Uterus (tissue), 4 donors: ENCODE measurements around the gene CENPQ. TPM values are rescaled to one million over a fixed set of nuclear protein-coding genes. Genes with fewer than 3 reads are reported as not detected.

Experiments
- DNase-seq, 2 donors: peaks; one replicate each; pipeline ENCODE4 v3.0.0-alpha.2; 2019 to 2020
- H3K27ac ChIP-seq, 2 donors: fragments of 200-600 bp; sonication (generic); 1 replicate in 1 of 2; 2 replicates in 1 of 2; pipeline ENCODE4 v1.5.1; 2016 to 2018
- H3K27me3 ChIP-seq, 2 donors: fragments of 200-600 bp; sonication (generic); one replicate each; pipeline ENCODE4 v1.5.1; 2018 to 2019; ENCODE audit warnings: control low read depth in 1 of 2
- H3K36me3 ChIP-seq, 2 donors: fragments of 200-600 bp; sonication (generic); one replicate each; pipeline ENCODE4 v1.5.1; 2019; ENCODE audit warnings: control low read depth in 1 of 2
- H3K4me1 ChIP-seq, 2 donors: fragments of 200-600 bp; sonication (generic); one replicate each; pipeline ENCODE4 v1.5.1; 2018 to 2019; ENCODE audit warnings: control low read depth in 1 of 2
- H3K4me3 ChIP-seq, 2 donors: fragments of 200-600 bp; sonication (generic); 1 replicate in 1 of 2; 2 replicates in 1 of 2; pipeline ENCODE4 v1.5.1; 2018 to 2019; ENCODE audit warnings: mild to moderate bottlenecking in 1 of 2
- H3K9me3 ChIP-seq, 2 donors: fragments of 200-600 bp; sonication (generic); one replicate each; pipeline ENCODE4 v1.5.1; 2019; ENCODE audit warnings: control low read depth in 1 of 2
- CTCF ChIP-seq, 4 experiments: fragments of 200-600 bp in 2 of 4; fragments of 450-650 bp in 2 of 4; sonication (generic) in 2 of 4; IDR thresholded peaks; one replicate each; pipeline ENCODE4 v1.5.1; 2016 to 2019; ENCODE audit warnings: antibody characterized with exemption in 4 of 4, mild to moderate bottlenecking in 2 of 4, moderate library complexity in 1 of 4
- POLR2A ChIP-seq, 2 donors: fragments of 450-650 bp; IDR thresholded peaks; one replicate each; pipeline ENCODE4 v1.6.1; 2016; ENCODE audit warnings: antibody characterized with exemption in 2 of 2, mild to moderate bottlenecking in 1 of 2, moderate library complexity in 1 of 2
- intact Hi-C: fragments of 100-400 bp; cut with DNase I; formaldehyde crosslinking; loops from one replicate; pipeline ENCODE4 v1.15.1; 2023; ENCODE audit warnings: low total_unique reads
- total RNA-seq, 4 donors: library from RNA; depleted of rRNA in 3 of 4; stranded (reverse); fragments of >200 nt in 3 of 4; gene quantifications; one replicate each; pipeline versions ENCODE4 v1.1.0 to v1.2.4, GENCODE V29; 2014 to 2023
- donor health status: DM: yes; HTN: yes; CAD: no.

CENPQ gene
- total RNA-seq, 4 donors from 2014 or later, result 1.5 to 9.5 (median 3.4) TPM

GRCh38 chr6:49531774-49532569 lies 68.8 kb downstream of the CENPQ start:
- intact Hi-C loops, result no loop called here
- Histone ChIP-seq H3K36me3 (no peaks in the 10 kb centered on the region), H3K27me3 (no peaks in the 10 kb centered on the region), H3K4me3 (no peak overlapping the region), H3K4me1 (no peaks in the 10 kb centered on the region), H3K9me3 (no peaks in the 10 kb centered on the region), H3K27ac (no peak overlapping the region)
- no peak for TF ChIP-seq POLR2A (IDR thresholded peaks at IDR 0.05)
- peak; percentile 47 to 70 (median 70) for TF ChIP-seq CTCF (IDR thresholded peaks at IDR 0.05)
- no peak for DNase-seq

GRCh38 chr6:49535795-49536194 lies 72.6 kb downstream of the CENPQ start:
- DNase-seq, result no peak
- Histone ChIP-seq H3K9me3 (no peaks in the 10 kb centered on the region), H3K27ac (no peak overlapping the region), H3K4me3 (no peak overlapping the region), H3K4me1 (no peaks in the 10 kb centered on the region), H3K27me3 (no peaks in the 10 kb centered on the region), H3K36me3 (no peaks in the 10 kb centered on the region)
- intact Hi-C loops, result no loop called here
- no peak for TF ChIP-seq POLR2A (IDR thresholded peaks at IDR 0.05)
- no peak for TF ChIP-seq CTCF (IDR thresholded peaks at IDR 0.05)

GRCh38 chr6:49539102-49539501 lies 75.9 kb downstream of the CENPQ start:
- Histone ChIP-seq H3K4me1 (no peaks in the 10 kb centered on the region), H3K9me3 (no peaks in the 10 kb centered on the region), H3K4me3 (no peak overlapping the region), H3K27me3 (no peaks in the 10 kb centered on the region), H3K27ac (no peak overlapping the region), H3K36me3 (no peaks in the 10 kb centered on the region)
- intact Hi-C loops, result no loop called here
- TF ChIP-seq CTCF (IDR thresholded peaks at IDR 0.05), result no peak
- TF ChIP-seq POLR2A (IDR thresholded peaks at IDR 0.05), result no peak
- no peak for DNase-seq

GRCh38 chr6:49540614-49541013 lies 77.4 kb downstream of the CENPQ start:
- H3K9me3 ChIP-seq, result no peaks in the 10 kb centered on the region
- no peak overlapping the region for H3K27ac ChIP-seq
- intact Hi-C loops, result no loop called here
- no peaks in the 10 kb centered on the region for H3K27me3 ChIP-seq
- DNase-seq, result no peak
- no peaks in the 10 kb centered on the region for H3K4me1 ChIP-seq
- TF ChIP-seq POLR2A (IDR thresholded peaks at IDR 0.05), result no peak
- no peak overlapping the region for H3K4me3 ChIP-seq
- H3K36me3 ChIP-seq, result no peaks in the 10 kb centered on the region

- no peak overlapping the region for H3K27ac ChIP-seq
- H3K36me3 ChIP-seq, result no peaks in the 10 kb centered on the region
- DNase-seq, result no peak
- TF ChIP-seq POLR2A (IDR thresholded peaks at IDR 0.05), result no peak
- no peak for TF ChIP-seq CTCF (IDR thresholded peaks at IDR 0.05)
- intact Hi-C loops, result no loop called here
- H3K9me3 ChIP-seq, result no peaks in the 10 kb centered on the region
- no peaks in the 10 kb centered on the region for H3K4me1 ChIP-seq
- no peaks in the 10 kb centered on the region for H3K27me3 ChIP-seq
- H3K4me3 ChIP-seq, result no peak overlapping the region
Measured at GRCh38 chr6:49541210-49541724, 78.1 kb downstream of the CENPQ start.
